ENCODE data around the gene ARID5A.

The ARID5A gene

DNA sequence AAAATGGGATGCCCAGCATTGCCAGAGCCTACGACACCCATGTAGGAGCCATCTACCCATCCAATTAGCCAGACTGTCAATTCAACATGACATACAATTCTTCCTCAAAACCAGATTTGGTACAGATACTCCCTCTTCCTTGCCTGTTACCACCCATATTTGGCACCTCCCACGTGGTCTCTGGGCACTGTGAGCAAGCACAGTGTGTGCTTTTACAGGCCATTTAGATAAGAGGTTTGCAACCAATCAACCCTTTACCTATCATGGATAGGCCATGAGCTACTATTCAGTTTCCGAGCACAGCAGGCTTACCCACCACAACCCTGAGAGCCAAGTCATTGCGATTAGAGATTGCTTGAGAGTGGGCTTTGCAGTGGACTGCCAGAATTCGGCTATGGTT lies 40.9 kb downstream of the ARID5A start:
- H3K4me3 ChIP-seq (ENCODE audit: low read depth, low read length) = no peak overlapping the region
- no peak for DNase-seq (ENCODE audit: low read depth, low spot score)
- POLR2A ChIA-PET = no interaction called here
- TF ChIP-seq, protein P1, sequence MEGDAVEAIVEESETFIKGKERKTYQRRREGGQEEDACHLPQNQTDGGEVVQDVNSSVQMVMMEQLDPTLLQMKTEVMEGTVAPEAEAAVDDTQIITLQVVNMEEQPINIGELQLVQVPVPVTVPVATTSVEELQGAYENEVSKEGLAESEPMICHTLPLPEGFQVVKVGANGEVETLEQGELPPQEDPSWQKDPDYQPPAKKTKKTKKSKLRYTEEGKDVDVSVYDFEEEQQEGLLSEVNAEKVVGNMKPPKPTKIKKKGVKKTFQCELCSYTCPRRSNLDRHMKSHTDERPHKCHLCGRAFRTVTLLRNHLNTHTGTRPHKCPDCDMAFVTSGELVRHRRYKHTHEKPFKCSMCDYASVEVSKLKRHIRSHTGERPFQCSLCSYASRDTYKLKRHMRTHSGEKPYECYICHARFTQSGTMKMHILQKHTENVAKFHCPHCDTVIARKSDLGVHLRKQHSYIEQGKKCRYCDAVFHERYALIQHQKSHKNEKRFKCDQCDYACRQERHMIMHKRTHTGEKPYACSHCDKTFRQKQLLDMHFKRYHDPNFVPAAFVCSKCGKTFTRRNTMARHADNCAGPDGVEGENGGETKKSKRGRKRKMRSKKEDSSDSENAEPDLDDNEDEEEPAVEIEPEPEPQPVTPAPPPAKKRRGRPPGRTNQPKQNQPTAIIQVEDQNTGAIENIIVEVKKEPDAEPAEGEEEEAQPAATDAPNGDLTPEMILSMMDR (IDR thresholded peaks at IDR 0.05; ENCODE audit: insufficient read depth, low read length, missing control alignments) = no peak
- CTCF ChIA-PET = interaction anchor here (0.9 kb wide), 2 partner anchors 23 to 24 kb away, joined by 3 to 4 read pairs; no protein-coding TSS in a partner anchor

DNA sequence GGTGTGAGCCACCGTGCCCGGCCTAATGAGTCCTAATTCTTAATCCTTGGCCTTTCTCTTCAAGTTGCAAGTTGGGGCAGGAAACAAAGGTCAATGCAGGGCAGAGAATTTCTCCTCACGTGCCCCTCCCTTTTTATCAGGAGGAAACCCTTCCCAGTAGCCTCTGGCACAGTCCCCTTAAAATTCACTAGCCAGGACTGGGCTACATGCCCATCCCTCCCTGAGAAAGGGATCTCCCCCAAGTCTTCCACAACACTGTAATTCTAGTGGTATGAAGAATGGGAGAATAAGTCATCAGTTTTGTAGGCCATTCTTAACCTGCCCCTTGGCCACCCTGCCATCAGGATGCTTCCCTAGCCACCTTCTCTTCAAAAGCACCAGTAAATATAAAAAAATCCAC lies 42.2 kb downstream of the ARID5A start:
- TF ChIP-seq, protein P1 (IDR thresholded peaks at IDR 0.05; ENCODE audit: insufficient read depth, low read length, missing control alignments) = no peak
- H3K4me3 ChIP-seq (ENCODE audit: low read depth, low read length) = no peak overlapping the region
- DNase-seq (ENCODE audit: low read depth, low spot score) = no peak
- CTCF ChIA-PET = interaction anchor here (1.0 kb wide), 1 partner anchor 73 kb away, joined by 3 read pairs; no protein-coding TSS in a partner anchor
- POLR2A ChIA-PET = no interaction called here

DNA sequence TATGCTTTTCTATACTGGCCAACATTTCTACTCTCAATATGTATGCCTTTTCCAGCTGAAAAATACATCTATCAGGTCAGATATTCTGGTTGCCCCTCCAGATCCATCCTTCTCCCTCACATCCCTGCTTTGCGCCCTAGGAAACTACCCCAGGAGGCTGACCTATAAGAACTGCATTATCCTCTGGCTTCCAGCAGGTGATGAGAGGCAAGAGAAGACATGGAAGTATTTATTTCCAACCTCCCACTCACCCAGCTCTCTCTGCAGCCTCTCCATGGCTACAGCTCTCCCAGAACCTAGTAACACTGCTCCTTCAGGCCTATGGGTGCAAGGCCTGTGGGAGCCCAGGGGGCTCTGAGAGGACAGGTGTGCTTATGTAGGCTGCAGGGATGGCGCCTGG lies 42.9 kb downstream of the ARID5A start:
- H3K4me3 ChIP-seq (ENCODE audit: low read depth, low read length) = no peak overlapping the region
- ChIA-PET CTCF (interaction anchor here (0.8 to 1.1 kb wide), 2 partner anchors 26 kb away, joined by 3 read pairs; no protein-coding TSS in a partner anchor), POLR2A (interaction anchor here (0.7 kb wide), 1 partner anchor 396 kb away, joined by 4 read pairs; no protein-coding TSS in a partner anchor)
- no peak for DNase-seq (ENCODE audit: low read depth, low spot score)
- TF ChIP-seq, protein P1 (IDR thresholded peaks at IDR 0.05; ENCODE audit: insufficient read depth, low read length, missing control alignments) = no peak

DNA sequence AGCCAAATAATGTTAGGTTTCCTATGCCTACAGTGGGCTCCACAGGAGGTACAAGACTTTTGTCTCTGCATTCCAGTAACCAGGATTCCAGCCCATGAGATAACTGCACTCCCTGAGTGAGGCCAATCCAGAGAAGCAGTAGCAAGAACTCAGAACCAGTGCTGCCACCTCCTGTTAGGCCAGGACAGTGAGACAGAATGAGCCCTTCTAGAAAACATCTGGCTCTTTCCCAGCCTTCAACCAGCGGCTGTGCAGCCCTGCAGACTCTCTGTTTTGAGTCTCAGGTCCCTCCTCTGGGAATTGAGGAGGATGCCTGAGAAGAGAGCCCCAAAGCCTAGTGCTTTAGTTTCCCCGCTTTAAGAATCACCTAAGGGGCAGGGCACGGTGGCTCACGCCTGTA lies 44.2 kb downstream of the ARID5A start:
- ChIA-PET POLR2A (no interaction called here), CTCF (interaction anchor here (1.0 to 1.3 kb wide), 2 partner anchors 18 to 26 kb away, joined by 3 to 5 read pairs; no protein-coding TSS in a partner anchor)
- TF ChIP-seq, protein P1 (IDR thresholded peaks at IDR 0.05; ENCODE audit: insufficient read depth, low read length, missing control alignments) = no peak
- H3K4me3 ChIP-seq (ENCODE audit: low read depth, low read length) = no peak overlapping the region
- DNase-seq (ENCODE audit: low read depth, low spot score) = no peak

DNA sequence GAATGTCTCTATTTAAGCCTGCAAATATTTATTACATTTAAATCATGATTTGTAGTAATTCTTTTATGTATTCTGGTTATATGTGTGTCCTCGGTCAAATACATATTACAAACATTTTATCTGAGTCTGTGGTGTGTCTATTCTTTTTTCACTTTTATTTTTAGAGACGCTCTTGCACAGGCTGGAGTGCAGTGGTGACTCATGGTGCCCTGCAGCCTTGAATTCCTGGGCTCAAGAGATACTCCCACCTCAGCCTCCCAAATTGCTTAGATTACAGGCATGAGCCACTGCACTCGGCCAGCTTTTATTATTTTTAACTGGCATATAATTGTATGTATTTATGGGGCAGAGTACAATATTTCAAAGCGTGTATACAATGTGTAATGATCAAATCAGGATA lies 47.5 kb downstream of the ARID5A start:
- no peak for DNase-seq (ENCODE audit: low read depth, low spot score)
- H3K4me3 ChIP-seq (ENCODE audit: low read depth, low read length) = no peak overlapping the region
- CTCF ChIA-PET = interaction anchor here (0.6 to 2.0 kb wide), 2 partner anchors 12 to 30 kb away, joined by 3 to 7 read pairs; no protein-coding TSS in a partner anchor
- TF ChIP-seq, protein P1 (IDR thresholded peaks at IDR 0.05; ENCODE audit: insufficient read depth, low read length, missing control alignments) = no peak
- POLR2A ChIA-PET = no interaction called here

DNA sequence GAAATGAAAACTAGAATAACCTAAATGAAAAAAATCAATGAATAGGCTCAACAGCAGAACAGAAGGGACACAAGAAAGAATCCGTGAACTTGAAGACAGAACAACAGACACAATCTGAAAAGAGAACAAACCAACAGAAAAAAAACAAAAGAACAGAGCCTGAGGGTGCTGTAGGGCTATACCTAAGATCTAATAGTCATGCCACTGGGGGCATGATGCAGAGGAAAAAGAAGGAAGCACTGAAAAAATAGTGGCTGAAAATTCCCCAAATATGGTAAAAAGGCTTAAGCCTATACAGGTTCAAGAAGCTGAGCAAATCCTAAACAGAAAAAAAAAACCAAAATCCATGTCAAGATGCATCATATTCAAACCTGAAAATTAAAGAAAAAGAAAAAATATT lies 51.3 kb downstream of the ARID5A start:
- no peak overlapping the region for H3K4me3 ChIP-seq (ENCODE audit: low read depth, low read length)
- TF ChIP-seq, protein P1 (IDR thresholded peaks at IDR 0.05; ENCODE audit: insufficient read depth, low read length, missing control alignments) = no peak
- CTCF ChIA-PET = no interaction called here
- no peak for DNase-seq (ENCODE audit: low read depth, low spot score)
- POLR2A ChIA-PET = no interaction called here

Measured in AG04449 (cell line).